Keratinocyte (primary cell): Measurements from ENCODE around the gene STXBP2.

ENCODE experiments used
- CTCF ChIP-seq, 3 experiments: IDR thresholded peaks in 1 of 3; conservative IDR thresholded peaks in 1 of 3; optimal IDR thresholded peaks in 1 of 3; 2 replicates in 2 of 3; 3 replicates in 1 of 3; pipeline versions ENCODE3 to v1.5.1; 2011; ENCODE audit warnings: low read length in 3 of 3, mild to moderate bottlenecking in 3 of 3, moderate library complexity in 2 of 3, control low read depth in 1 of 3, inconsistent platforms in 1 of 3; ENCODE audit not compliant: insufficient read depth in 2 of 3; ENCODE audit errors: extremely low read depth in 1 of 3
- EZH2 ChIP-seq: IDR thresholded peaks from one replicate; pipeline ENCODE4 v1.6.1; 2012; ENCODE audit warnings: inconsistent platforms, mild to moderate bottlenecking, low read length, moderate library complexity

GRCh38 chr19:7647156-7647555 is 10.2 kb downstream of the STXBP2 start:
- TF ChIP-seq CTCF (optimal IDR thresholded peaks at IDR 0.05 in 1 of 3, IDR thresholded peaks at IDR 0.05 in 1 of 3, conservative IDR thresholded peaks at IDR 0.05 in 1 of 3; ENCODE audit: extremely low read depth in 1 of 3, insufficient read depth in 2 of 3, low read length in 3 of 3) (no peak), EZH2 (no peak)
